PC-3 (cell line): ENCODE measurements around the gene B3GAT1. TPM values are rescaled to one million over a fixed set of nuclear protein-coding genes. Genes with fewer than 3 reads are reported as not detected.

Experiments
- ATAC-seq: fragments of 200-7000 bp; cut with Tn5 transposase; 2 replicates; pipeline ENCODE4 v1.9.1; 2020; ENCODE audit warnings: mild to moderate bottlenecking, moderate library complexity
- BruUV-seq: library from RNA; stranded (reverse); fragments of 400-500 nt; replicated peaks from 2 replicates; lab custom pipeline; 2021; lab: Mats Ljungman, UMichigan
- CTCF ChIA-PET: fragments of 300-600 bp; sonication (Branson Sonifier 250); formaldehyde crosslinking; loops from one replicate; lab custom pipeline; 2022; ENCODE audit warnings: antibody characterized with exemption; lab: Charles Lee
- POLR2A ChIA-PET: fragments of 300-600 bp; sonication (Branson Sonifier 250); formaldehyde crosslinking; loops from one replicate; lab custom pipeline; 2022; ENCODE audit warnings: antibody characterized with exemption; ENCODE audit not compliant: unreplicated experiment; lab: Charles Lee
- DNase-seq: peaks from one replicate; pipeline ENCODE4 v3.0.0-alpha.2; 2015
- H2AFZ ChIP-seq: fragments of 300-600 bp; sonication (generic); 2 replicates; pipeline ENCODE4 v1.6.0; 2016; ENCODE audit warnings: antibody characterized with exemption, low read length
- H3F3A ChIP-seq: fragments of 300-600 bp; sonication (generic); one replicate; pipeline ENCODE4 v1.6.0; 2017; ENCODE audit warnings: antibody characterized with exemption, low read length, control low read depth, mild to moderate bottlenecking; ENCODE audit not compliant: unreplicated experiment
- H3K27ac ChIP-seq: fragments of 300-600 bp; sonication (generic); 2 replicates; pipeline ENCODE4 v1.5.1; 2016; ENCODE audit warnings: mild to moderate bottlenecking, low read length
- H3K27me3 ChIP-seq: fragments of 300-600 bp; sonication (generic); 2 replicates; pipeline ENCODE4 v1.6.1; 2016; ENCODE audit warnings: low read length, mixed read lengths
- H3K36me3 ChIP-seq: fragments of 300-600 bp; sonication (generic); 2 replicates; pipeline ENCODE4 v1.6.1; 2016; ENCODE audit warnings: low read depth, mixed run types, low read length, mixed read lengths
- H3K4me1 ChIP-seq: fragments of 300-600 bp; sonication (generic); 2 replicates; pipeline ENCODE4 v1.5.1; 2016; ENCODE audit warnings: low read length; ENCODE audit not compliant: insufficient read depth
- H3K4me2 ChIP-seq: fragments of 300-600 bp; sonication (generic); 2 replicates; pipeline ENCODE4 v1.6.0; 2016; ENCODE audit warnings: low read length
- H3K4me3 ChIP-seq: fragments of 300-600 bp; sonication (generic); 2 replicates; pipeline ENCODE4 v1.5.1; 2016; ENCODE audit warnings: mild to moderate bottlenecking, low read length, mixed read lengths
- H3K79me2 ChIP-seq: fragments of 300-600 bp; sonication (generic); 2 replicates; pipeline ENCODE4 v1.6.1; 2017; ENCODE audit warnings: low read length, mixed read lengths
- H3K9ac ChIP-seq: fragments of 300-600 bp; sonication (generic); 2 replicates; pipeline ENCODE4 v1.6.0; 2016; ENCODE audit warnings: mild to moderate bottlenecking, low read length
- H3K9me2 ChIP-seq: fragments of 300-600 bp; sonication (generic); replicated peaks from 2 replicates; pipeline ENCODE4 v1.6.1; 2016; ENCODE audit warnings: mixed run types, low read length, mixed read lengths
- H3K9me3 ChIP-seq: fragments of 300-600 bp; sonication (generic); 2 replicates; pipeline ENCODE4 v1.6.1; 2016; ENCODE audit warnings: low read length, mixed read lengths
- H4K20me1 ChIP-seq: fragments of 300-600 bp; sonication (generic); 2 replicates; pipeline ENCODE4 v1.6.1; 2016; ENCODE audit warnings: low read length, mixed read lengths
- EZH2 ChIP-seq: fragments of 300-600 bp; sonication (generic); IDR thresholded peaks from one replicate; pipeline ENCODE4 v1.6.1; 2017; ENCODE audit warnings: antibody characterized with exemption, mild to moderate bottlenecking, low read length; ENCODE audit not compliant: unreplicated experiment
- EZH2phosphoT487 ChIP-seq: fragments of 300-600 bp; sonication (generic); IDR thresholded peaks from 2 replicates; pipeline ENCODE4 v1.6.1; 2018; ENCODE audit warnings: mild to moderate bottlenecking, antibody characterized with exemption, low read length, borderline replicate concordance
- intact Hi-C: fragments of 100-400 bp; cut with micrococcal nuclease; formaldehyde crosslinking; loops from 2 replicates; pipeline ENCODE4 v1.9.0; 2023
- total RNA-seq: library from RNA; depleted of rRNA; stranded (reverse); fragments of >200 nt; gene quantifications from 2 replicates; pipeline ENCODE4 v1.2.3, GENCODE V29; 2014
- TF ChIP-seq, protein P1 (sequence below): fragments of 300-600 bp; sonication (generic); conservative IDR thresholded peaks from 2 replicates; pipeline ENCODE4 v1.5.1; 2017; ENCODE audit warnings: antibody characterized with exemption, low read depth, mild to moderate bottlenecking, low read length

Gene B3GAT1
- total RNA-seq, 1 experiment from 2014 or later, result not detected

DNA sequence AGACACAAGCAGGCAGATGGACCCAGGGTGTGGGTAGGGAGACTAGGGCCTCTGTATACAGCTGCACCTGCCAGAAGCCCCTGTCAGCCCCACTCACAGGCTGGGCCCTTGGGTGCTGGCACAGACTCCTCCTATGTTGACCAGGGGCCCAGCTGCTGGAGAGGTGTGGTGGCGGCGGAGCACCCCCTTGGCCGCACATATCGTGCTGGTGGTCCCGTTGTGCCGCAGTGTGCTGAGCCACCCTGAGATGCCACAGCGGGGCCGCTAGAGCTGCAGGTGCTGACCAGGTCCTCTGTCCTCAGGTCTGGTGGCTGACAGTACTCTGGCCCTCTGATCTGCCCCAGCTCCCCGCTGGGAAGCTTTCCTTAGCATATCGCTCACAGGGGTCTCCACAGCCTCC, 30.2 kb upstream of the B3GAT1 start:
- Histone ChIP-seq H3K27me3 (peaks cover 14% of the 10 kb centered on the region; the same call in 1 of the 2 replicates), H3K79me2 (no peaks in the 10 kb centered on the region), H3K4me3 (no peak overlapping the region), H3K36me3 (no peaks in the 10 kb centered on the region), H3K9ac (no peak overlapping the region), H4K20me1 (no peaks in the 10 kb centered on the region), H3K9me3 (no peaks in the 10 kb centered on the region), H3K9me2 (no peaks in the 10 kb centered on the region), H3K27ac (no peak overlapping the region), H3F3A (no peaks in the 10 kb centered on the region), H3K4me1 (no peaks in the 10 kb centered on the region), H3K4me2 (no peak overlapping the region), H2AFZ (no peak overlapping the region)
- intact Hi-C loops, result no loop called here
- DNase-seq (no peak), ATAC-seq (no peak)
- POLR2A ChIA-PET, result no interaction called here
- BruUV-seq, result no TSS peak
- TF ChIP-seq EZH2, result no peak
- TF ChIP-seq, protein P1, sequence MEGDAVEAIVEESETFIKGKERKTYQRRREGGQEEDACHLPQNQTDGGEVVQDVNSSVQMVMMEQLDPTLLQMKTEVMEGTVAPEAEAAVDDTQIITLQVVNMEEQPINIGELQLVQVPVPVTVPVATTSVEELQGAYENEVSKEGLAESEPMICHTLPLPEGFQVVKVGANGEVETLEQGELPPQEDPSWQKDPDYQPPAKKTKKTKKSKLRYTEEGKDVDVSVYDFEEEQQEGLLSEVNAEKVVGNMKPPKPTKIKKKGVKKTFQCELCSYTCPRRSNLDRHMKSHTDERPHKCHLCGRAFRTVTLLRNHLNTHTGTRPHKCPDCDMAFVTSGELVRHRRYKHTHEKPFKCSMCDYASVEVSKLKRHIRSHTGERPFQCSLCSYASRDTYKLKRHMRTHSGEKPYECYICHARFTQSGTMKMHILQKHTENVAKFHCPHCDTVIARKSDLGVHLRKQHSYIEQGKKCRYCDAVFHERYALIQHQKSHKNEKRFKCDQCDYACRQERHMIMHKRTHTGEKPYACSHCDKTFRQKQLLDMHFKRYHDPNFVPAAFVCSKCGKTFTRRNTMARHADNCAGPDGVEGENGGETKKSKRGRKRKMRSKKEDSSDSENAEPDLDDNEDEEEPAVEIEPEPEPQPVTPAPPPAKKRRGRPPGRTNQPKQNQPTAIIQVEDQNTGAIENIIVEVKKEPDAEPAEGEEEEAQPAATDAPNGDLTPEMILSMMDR, result no peak
- TF ChIP-seq EZH2phosphoT487, result no peak
- CTCF ChIA-PET, result no interaction called here

DNA sequence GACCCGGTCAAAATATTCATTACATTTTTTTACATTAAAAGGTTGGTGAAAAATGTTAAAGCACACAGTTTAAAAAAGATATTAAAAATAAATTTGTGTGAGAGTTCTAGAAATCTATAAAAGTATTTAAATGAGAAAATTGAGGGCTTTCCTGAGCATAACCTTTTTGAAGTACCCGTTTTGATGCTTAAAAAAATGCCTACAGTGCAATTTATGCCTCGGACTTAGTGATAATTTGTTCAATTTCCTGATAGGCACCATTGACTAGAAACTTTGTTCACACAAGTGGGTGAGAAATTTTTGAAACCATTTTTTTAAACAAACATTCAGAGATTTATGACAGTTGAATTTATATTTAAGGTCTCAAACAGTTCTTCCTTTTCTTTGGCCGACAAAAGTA, 29.7 kb upstream of the B3GAT1 start:
- intact Hi-C loops, result no loop called here
- Histone ChIP-seq H3F3A (no peaks in the 10 kb centered on the region), H3K4me2 (no peak overlapping the region), H3K4me1 (no peaks in the 10 kb centered on the region), H3K4me3 (no peak overlapping the region), H3K79me2 (no peaks in the 10 kb centered on the region), H3K27me3 (peaks cover 19% of the 10 kb centered on the region), H3K9me3 (no peaks in the 10 kb centered on the region), H3K36me3 (no peaks in the 10 kb centered on the region), H4K20me1 (no peaks in the 10 kb centered on the region), H3K9ac (no peak overlapping the region), H3K27ac (no peak overlapping the region), H2AFZ (no peak overlapping the region), H3K9me2 (no peaks in the 10 kb centered on the region)
- no peak for DNase-seq
- ChIA-PET CTCF (no interaction called here), POLR2A (no interaction called here)
- BruUV-seq, result no TSS peak
- TF ChIP-seq, protein P1, result no peak
- TF ChIP-seq EZH2 (no peak), EZH2phosphoT487 (no peak)
- ATAC-seq, result no peak

DNA sequence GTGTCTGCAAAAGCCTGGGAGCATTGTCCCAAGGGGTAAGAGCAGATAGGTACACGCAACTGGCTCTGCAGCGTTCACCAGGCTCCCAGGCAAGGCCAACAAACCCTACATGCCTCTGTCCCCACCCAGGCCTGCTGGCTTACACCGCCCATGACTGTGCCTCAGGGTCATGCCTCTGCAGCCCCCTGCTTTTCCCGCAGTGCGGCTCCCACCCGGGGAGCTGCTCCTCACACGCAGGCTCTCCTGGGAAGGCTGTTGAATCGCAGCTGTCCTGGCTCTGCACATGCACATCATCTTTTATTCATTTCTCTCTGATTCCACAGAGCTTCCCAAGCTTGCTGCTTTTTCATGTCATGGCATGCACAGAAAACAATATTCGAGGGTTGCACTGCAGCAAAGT, 29.2 kb upstream of the B3GAT1 start:
- H3F3A ChIP-seq, result no peaks in the 10 kb centered on the region
- no peak overlapping the region for H3K27ac ChIP-seq
- TF ChIP-seq EZH2phosphoT487, result no peak
- no peak for TF ChIP-seq EZH2
- TF ChIP-seq, protein P1, result no peak
- H3K4me3 ChIP-seq, result no peak overlapping the region
- no peak overlapping the region for H3K4me2 ChIP-seq
- no peaks in the 10 kb centered on the region for H4K20me1 ChIP-seq
- no peak overlapping the region for H3K9ac ChIP-seq
- CTCF ChIA-PET, result no interaction called here
- H3K4me1 ChIP-seq, result no peaks in the 10 kb centered on the region
- H3K27me3 ChIP-seq, result peaks cover 23% of the 10 kb centered on the region
- no TSS peak for BruUV-seq
- H3K79me2 ChIP-seq, result no peaks in the 10 kb centered on the region
- H3K9me3 ChIP-seq, result no peaks in the 10 kb centered on the region
- DNase-seq (no peak), ATAC-seq (no peak)
- no peak overlapping the region for H2AFZ ChIP-seq
- intact Hi-C loops, result no loop called here
- POLR2A ChIA-PET, result no interaction called here
- H3K36me3 ChIP-seq, result no peaks in the 10 kb centered on the region
- no peaks in the 10 kb centered on the region for H3K9me2 ChIP-seq
